Muscle of leg (tissue), 11 donors: ENCODE measurements around the gene GRM3. TPM values are rescaled to one million over a fixed set of nuclear protein-coding genes. Genes with fewer than 3 reads are reported as not detected.
A peak's percentile ranks its signal among the peaks of the same experiment; 100 is the strongest.

ENCODE experiments used
- DNase-seq: peaks from one replicate; pipeline ENCODE4 v3.0.0; 2013
- H3K27ac ChIP-seq: one replicate; pipeline ENCODE4 v1.5.1; 2013; ENCODE audit warnings: mild to moderate bottlenecking, low read length, control low read depth
- H3K27me3 ChIP-seq: one replicate; pipeline ENCODE4 v1.6.1; 2013; ENCODE audit warnings: low read length; ENCODE audit not compliant: control insufficient read depth, insufficient read depth
- H3K36me3 ChIP-seq: one replicate; pipeline ENCODE4 v1.6.1; 2013; ENCODE audit warnings: low read length; ENCODE audit not compliant: control insufficient read depth, insufficient read depth
- H3K4me1 ChIP-seq: one replicate; pipeline ENCODE4 v1.6.1; 2013; ENCODE audit warnings: low read length; ENCODE audit not compliant: control insufficient read depth, insufficient read depth
- H3K4me3 ChIP-seq: one replicate; pipeline ENCODE4 v1.5.1; 2013; ENCODE audit warnings: low read length, control low read depth
- H3K9me3 ChIP-seq: replicated peaks from 2 replicates; pipeline ENCODE4 v1.6.1; 2013; ENCODE audit warnings: low read depth, low read length; ENCODE audit not compliant: control insufficient read depth
- WGBS: methylation state at CpG from one replicate; pipeline ENCODE4 v1.1.5; 2013; ENCODE audit warnings: missing lambda C conversion rate; ENCODE audit not compliant: insufficient coverage; 5-methylcytosine and 5-hydroxymethylcytosine counted together
- polyA plus RNA-seq, 8 donors: library from polyadenylated mRNA; unstranded; fragments of 120-200 nt; gene quantifications; one replicate each; pipeline versions ENCODE4 v1.2.1 to v1.2.3, GENCODE V29; 2013; ENCODE audit warnings: inconsistent platforms in 1 of 8, low replicate concordance in 1 of 8; ENCODE audit not compliant: insufficient read length in 8 of 8, insufficient read depth in 1 of 8
- total RNA-seq: library from RNA; stranded (reverse); fragments of 120-200 nt; gene quantifications from one replicate; pipeline ENCODE4 v1.2.4, GENCODE V29; 2013

The GRM3 gene
- total and polyA plus RNA-seq, 9 donors: 0.04 to 0.20 (median 0.12) TPM

DNA sequence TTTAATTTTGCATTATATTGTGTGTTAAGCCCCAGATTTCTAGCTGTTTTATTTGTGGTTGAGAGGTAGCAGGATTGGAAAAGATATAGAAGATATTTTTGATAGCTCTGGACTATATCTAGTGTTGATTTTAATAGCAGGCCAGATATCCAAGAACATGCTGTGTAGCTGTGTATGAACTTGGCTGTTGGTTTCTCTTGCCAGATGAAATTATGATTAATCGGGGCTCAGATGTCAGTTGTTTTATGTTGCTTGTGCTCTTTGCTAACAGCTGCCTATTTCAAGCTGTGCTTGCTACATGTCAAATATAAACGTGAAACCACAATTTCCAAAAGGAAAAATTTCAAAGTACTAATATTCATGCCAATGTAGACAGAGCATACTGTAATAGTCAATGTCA is 141.1 kb downstream of the GRM3 start:
- no peaks in the 10 kb centered on the region for H3K9me3 ChIP-seq
- H3K27ac ChIP-seq: no peak overlapping the region
- no peaks in the 10 kb centered on the region for H3K27me3 ChIP-seq
- WGBS: no CpG with 5 or more reads among the region's 2 CpGs
- H3K36me3 ChIP-seq: no peaks in the 10 kb centered on the region
- H3K4me1 ChIP-seq: no peaks in the 10 kb centered on the region
- no peak overlapping the region for H3K4me3 ChIP-seq
- peak; percentile 33 for DNase-seq

DNA sequence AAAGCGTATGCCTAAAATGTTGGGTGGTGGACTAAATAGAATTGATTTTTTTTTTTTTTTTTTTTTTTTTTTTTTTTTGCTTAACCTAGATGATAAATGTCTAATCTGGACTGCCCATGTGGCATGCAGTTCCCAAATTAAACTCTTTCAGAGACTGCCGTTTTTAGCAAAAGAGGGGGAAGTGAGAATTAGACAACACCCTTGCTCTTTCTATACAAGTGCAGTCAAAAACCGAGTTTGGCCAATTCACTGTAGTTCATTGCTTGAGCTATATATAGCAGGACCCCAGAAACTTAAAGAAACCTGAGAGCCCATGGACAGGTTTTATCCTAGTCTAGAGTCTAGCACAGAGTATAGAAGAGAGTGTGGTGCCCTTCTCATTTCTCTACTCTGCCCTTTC is 141.9 kb downstream of the GRM3 start:
- Histone ChIP-seq H3K27ac (no peak overlapping the region), H3K9me3 (no peaks in the 10 kb centered on the region), H3K4me3 (no peak overlapping the region), H3K36me3 (no peaks in the 10 kb centered on the region), H3K27me3 (no peaks in the 10 kb centered on the region), H3K4me1 (no peaks in the 10 kb centered on the region)
- DNase-seq: peak; percentile 14
- no CpG with 5 or more reads among the region's 3 CpGs for WGBS

DNA sequence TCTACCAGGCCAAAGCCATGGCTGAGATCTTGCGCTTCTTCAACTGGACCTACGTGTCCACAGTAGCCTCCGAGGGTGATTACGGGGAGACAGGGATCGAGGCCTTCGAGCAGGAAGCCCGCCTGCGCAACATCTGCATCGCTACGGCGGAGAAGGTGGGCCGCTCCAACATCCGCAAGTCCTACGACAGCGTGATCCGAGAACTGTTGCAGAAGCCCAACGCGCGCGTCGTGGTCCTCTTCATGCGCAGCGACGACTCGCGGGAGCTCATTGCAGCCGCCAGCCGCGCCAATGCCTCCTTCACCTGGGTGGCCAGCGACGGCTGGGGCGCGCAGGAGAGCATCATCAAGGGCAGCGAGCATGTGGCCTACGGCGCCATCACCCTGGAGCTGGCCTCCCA is 142.7 kb downstream of the GRM3 start:
- 99% methylated on average over 36 of the region's 36 CpGs for WGBS
- Histone ChIP-seq H3K27me3 (no peaks in the 10 kb centered on the region), H3K4me3 (no peak overlapping the region), H3K27ac (no peak overlapping the region), H3K36me3 (no peaks in the 10 kb centered on the region), H3K4me1 (no peaks in the 10 kb centered on the region), H3K9me3 (no peaks in the 10 kb centered on the region)
- no peak for DNase-seq

DNA sequence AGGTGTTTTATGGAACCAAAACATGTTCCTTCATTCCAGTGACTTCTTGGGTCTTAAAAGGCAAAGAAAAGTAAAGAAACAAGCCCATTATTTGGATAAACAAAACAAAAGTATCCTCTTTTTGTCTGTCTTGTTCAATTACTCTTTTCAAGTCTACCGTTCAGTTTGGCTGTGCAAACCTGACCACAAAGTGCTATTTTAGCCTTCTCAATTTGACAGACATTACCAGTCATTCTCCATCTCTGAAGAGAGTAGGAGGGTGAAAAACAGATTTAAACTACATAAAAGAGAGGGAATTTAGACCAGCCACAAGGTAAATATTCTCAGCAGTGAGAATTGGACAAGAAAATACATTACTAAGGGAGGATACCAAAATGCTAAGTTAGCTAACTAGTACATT is 145.2 kb downstream of the GRM3 start:
- H3K36me3 ChIP-seq: no peaks in the 10 kb centered on the region
- no peaks in the 10 kb centered on the region for H3K9me3 ChIP-seq
- no peaks in the 10 kb centered on the region for H3K27me3 ChIP-seq
- no peaks in the 10 kb centered on the region for H3K4me1 ChIP-seq
- WGBS: no CpG with 5 or more reads among the region's 1 CpG
- no peak overlapping the region for H3K27ac ChIP-seq
- no peak for DNase-seq
- no peak overlapping the region for H3K4me3 ChIP-seq

DNA sequence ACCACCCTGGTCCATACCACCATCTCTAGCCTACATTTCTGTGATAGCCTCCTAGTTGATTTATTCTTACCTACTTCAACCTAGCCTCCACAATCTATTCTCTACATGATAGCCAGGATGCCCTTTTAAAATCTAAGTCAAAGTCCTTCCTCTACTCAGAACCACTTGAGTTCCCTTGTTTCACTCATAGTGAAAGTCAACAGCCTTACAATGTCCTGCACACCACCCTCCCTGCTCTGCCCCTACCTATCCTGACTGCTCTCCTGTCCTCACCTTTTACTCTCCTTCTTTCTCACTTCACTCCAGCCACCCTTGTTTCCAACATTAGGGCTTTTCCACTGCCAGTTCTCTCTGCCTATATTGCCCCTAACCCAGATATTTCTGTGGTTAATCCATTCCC is 146.7 kb downstream of the GRM3 start:
- no peak for DNase-seq
- Histone ChIP-seq H3K36me3 (no peaks in the 10 kb centered on the region), H3K9me3 (no peaks in the 10 kb centered on the region), H3K27ac (no peak overlapping the region), H3K27me3 (no peaks in the 10 kb centered on the region), H3K4me3 (no peak overlapping the region), H3K4me1 (no peaks in the 10 kb centered on the region)

DNA sequence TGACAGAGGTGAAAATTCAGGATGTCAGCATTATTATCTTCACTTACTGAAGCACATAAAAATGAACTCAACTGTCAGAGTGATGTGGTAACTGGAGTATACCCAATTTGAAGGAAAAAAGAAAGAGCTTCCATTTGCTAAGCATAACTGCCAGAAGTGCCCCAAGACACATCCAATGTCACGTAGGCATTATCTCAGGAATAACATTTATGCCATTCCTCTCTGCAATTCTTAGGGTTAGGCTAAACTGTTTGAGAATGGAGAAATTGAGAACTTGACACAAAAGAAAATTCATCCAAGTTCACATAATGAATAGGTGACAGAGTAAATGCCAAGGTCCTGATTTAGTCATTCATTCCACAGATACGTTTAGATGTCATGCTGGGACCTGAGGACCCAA is 148.6 kb downstream of the GRM3 start:
- Histone ChIP-seq H3K4me1 (no peaks in the 10 kb centered on the region), H3K9me3 (no peaks in the 10 kb centered on the region), H3K4me3 (no peak overlapping the region), H3K36me3 (no peaks in the 10 kb centered on the region), H3K27me3 (no peaks in the 10 kb centered on the region), H3K27ac (no peak overlapping the region)
- WGBS: no CpG with 5 or more reads among the region's 2 CpGs
- DNase-seq: no peak

DNA sequence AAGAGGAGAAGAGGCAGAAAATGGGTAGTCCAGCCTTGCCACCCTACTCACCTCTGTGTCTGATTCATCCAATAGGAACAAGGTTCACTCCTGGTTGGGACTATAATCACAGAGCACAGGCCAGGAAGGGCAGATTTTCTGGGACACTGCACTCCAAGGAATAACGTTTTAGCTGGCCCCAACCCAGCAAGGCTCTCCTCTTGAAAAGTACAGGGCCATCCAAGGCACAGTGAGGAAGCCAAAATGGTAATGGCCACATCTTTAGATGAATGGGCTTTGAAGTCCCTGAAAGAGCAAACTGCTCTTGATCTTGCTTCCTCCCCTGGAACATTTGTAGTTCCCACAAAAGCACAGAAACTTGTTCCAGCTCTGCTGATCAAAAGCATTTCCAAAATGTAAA is 149.4 kb downstream of the GRM3 start:
- no peak overlapping the region for H3K27ac ChIP-seq
- H3K4me3 ChIP-seq: no peak overlapping the region
- H3K9me3 ChIP-seq: peaks cover 6% of the 10 kb centered on the region
- no peaks in the 10 kb centered on the region for H3K4me1 ChIP-seq
- DNase-seq: no peak
- no peaks in the 10 kb centered on the region for H3K27me3 ChIP-seq
- 80% methylated on average over 1 of the region's 1 CpG for WGBS
- H3K36me3 ChIP-seq: no peaks in the 10 kb centered on the region

DNA sequence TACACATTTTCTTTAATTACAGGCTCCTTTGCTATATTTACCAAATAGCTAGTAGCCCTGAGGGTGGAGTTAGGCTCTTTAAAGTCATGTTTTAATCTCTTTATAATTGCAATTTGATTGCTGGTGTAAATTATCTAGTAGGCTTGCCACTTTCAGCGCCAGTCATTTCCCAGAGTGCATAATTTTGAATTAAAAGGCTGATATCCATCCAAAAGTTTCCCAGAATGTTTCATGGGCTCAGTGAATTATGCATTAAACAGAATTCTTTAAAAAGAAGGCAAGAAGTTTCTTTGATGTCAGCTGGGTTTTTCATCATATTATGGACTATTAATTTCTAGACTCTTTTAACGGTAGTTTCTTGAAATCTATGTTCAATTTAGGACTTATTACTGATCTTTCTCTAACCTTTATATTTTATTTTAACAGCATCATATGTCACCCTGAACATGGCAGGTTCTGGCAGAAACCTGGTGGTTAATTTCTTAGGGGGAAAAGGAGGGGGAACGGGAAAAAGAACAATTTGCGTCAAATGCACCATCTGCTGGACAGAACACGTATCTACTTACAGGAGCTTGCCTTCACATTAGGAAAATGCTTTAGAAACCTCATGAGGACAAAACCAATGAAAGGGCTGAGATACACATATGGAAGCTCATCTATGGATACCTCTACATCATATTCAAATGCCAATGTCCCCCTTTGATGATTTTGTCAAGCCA is 171.1 kb downstream of the GRM3 start:
- Histone ChIP-seq H3K4me1 (no peaks in the 10 kb centered on the region), H3K9me3 (no peaks in the 10 kb centered on the region), H3K4me3 (no peak overlapping the region), H3K36me3 (no peaks in the 10 kb centered on the region), H3K27me3 (no peaks in the 10 kb centered on the region), H3K27ac (no peak overlapping the region)
- peak; percentile 17 for DNase-seq
- WGBS: no CpG with 5 or more reads among the region's 5 CpGs

DNA sequence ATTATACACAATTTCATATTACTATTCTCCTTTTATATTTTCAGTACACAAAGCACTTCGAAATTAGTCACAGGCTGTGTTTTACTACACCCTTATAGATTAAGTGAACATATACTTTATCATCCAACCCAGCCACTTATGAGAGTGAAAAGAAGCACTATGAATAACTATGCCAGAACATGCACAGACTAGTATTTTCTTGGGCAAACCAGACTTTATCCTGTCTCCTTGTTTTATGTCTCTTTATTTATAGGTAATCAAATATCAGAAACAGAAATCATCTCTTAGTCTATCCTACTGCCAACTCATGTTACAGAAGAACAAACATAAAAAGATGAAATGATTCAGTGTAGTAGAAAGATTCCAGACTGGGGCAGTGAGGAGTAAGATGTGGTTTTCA is 171.8 kb downstream of the GRM3 start:
- no CpG with 5 or more reads among the region's 1 CpG for WGBS
- H3K27ac ChIP-seq: no peak overlapping the region

DNA sequence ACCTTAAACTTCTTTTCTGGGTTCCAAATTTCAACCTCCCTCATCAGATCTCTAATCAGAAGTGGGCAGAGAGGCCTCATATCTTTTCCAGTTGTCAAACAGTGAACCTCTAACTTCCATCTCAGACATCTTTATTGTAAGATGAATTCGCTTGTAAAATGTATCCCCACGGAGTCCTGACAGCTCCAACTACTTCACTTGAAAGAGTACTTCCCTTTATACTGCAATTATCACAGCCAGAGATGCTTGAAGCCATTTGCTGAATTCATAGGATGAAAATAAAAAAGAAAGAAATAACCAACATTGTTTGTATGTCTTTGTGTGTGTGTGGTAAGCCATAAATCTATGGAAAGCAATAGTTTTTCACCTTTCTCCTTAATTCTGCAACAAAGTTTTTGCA is 175.2 kb downstream of the GRM3 start:
- WGBS: no CpG with 5 or more reads among the region's 2 CpGs
- Histone ChIP-seq H3K4me3 (no peak overlapping the region), H3K36me3 (no peaks in the 10 kb centered on the region), H3K4me1 (no peaks in the 10 kb centered on the region), H3K27ac (no peak overlapping the region), H3K9me3 (no peaks in the 10 kb centered on the region), H3K27me3 (no peaks in the 10 kb centered on the region)
- no peak for DNase-seq

More for the DNA sequence above, 171.8 kb downstream of the GRM3 start:
- H3K9me3 ChIP-seq: no peaks in the 10 kb centered on the region
- no peaks in the 10 kb centered on the region for H3K27me3 ChIP-seq
- no peak overlapping the region for H3K4me3 ChIP-seq
- no peaks in the 10 kb centered on the region for H3K36me3 ChIP-seq
- DNase-seq: no peak
- H3K4me1 ChIP-seq: no peaks in the 10 kb centered on the region

DNA sequence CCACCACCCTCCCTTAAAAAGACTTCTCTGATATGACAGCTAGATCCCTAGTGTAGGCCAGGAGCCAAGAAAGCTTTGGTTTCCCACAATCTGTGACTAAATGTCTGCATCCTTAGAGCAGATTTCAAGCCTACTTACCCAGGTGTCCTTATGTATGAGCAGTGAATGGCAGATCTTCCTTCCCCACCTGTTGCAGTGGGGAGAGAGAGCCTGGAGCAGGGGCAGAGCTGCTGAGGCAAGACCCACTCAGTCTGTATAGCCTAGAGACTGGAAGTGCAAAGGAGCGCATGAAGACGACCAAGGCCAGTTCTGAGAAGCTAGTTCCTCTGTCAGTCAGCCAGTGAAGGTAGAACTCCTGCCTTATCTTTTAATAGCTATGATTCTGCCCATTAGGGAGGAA is 180.1 kb downstream of the GRM3 start:
- Histone ChIP-seq H3K4me1 (no peaks in the 10 kb centered on the region), H3K36me3 (no peaks in the 10 kb centered on the region), H3K9me3 (no peaks in the 10 kb centered on the region), H3K27ac (no peak overlapping the region), H3K4me3 (no peak overlapping the region), H3K27me3 (no peaks in the 10 kb centered on the region)
- no peak for DNase-seq
- no CpG with 5 or more reads among the region's 2 CpGs for WGBS
